ENCODE measurements around the gene PLEKHA4.
"Not testable (repeated sequence)": the region's sequence is repeated elsewhere in the genome, so short reads cannot be mapped to it uniquely, and the experiment has no call there.

The PLEKHA4 gene

DNA sequence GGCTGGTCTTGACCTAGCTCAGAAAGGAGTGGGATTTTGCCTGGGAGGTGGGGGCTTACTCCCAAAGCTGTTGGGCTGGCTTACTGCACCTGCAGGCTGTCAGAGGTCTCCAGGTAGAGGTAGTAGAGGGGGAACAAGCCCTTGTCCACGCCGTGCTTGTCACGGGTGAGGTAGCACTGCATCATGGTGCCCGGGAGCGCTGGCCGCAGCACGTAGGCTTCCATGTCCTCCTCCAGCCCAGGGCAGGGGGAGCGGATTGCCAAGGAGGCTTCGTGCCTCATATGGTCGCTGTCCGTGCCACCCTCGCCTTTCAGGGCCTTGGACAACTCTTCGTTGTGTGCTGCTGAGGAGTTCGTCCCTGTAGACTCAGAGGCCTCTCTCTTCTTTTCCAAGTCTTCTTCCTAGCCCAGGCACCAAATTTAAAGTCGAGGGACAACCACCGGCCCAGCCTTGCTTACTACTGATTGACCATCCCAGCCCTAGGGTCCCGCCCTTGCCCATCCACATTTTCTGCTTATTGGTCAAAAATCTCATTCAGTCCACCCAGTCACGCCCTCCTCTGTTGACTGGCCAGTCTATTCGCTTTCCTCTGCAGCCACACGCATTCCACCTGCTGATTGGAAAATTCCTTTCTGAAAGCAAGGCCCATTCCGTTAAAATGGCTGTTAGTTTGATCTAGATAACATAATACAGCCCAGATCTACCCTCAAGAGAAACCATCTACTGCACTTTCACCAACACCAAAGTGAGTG is 19.6 kb upstream of the PLEKHA4 start:
- in situ Hi-C loops (cut with MboI; ENCODE audit: low sequenced_read_pairs) = no loop called here

DNA sequence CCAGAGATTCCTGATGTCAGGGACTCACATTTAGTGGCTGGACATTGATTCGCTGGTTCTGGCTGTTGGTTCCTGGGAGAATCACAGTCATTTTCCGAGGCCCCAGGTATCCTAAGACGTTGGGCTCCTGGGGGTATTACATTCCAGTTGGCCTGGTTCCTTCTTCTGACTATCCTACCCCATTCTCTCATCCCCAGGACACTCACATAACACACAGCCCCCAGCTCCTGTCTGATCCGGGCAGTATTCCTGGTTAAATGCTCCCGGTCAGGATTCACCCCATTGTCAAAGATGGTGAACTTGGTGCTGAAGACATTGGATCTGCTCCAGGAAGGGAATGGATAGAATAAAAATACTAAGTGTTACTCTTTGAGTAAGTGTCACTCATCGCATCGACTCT is 15.3 kb upstream of the PLEKHA4 start:
- in situ Hi-C loops (cut with MboI; ENCODE audit: low sequenced_read_pairs) = no loop called here

DNA sequence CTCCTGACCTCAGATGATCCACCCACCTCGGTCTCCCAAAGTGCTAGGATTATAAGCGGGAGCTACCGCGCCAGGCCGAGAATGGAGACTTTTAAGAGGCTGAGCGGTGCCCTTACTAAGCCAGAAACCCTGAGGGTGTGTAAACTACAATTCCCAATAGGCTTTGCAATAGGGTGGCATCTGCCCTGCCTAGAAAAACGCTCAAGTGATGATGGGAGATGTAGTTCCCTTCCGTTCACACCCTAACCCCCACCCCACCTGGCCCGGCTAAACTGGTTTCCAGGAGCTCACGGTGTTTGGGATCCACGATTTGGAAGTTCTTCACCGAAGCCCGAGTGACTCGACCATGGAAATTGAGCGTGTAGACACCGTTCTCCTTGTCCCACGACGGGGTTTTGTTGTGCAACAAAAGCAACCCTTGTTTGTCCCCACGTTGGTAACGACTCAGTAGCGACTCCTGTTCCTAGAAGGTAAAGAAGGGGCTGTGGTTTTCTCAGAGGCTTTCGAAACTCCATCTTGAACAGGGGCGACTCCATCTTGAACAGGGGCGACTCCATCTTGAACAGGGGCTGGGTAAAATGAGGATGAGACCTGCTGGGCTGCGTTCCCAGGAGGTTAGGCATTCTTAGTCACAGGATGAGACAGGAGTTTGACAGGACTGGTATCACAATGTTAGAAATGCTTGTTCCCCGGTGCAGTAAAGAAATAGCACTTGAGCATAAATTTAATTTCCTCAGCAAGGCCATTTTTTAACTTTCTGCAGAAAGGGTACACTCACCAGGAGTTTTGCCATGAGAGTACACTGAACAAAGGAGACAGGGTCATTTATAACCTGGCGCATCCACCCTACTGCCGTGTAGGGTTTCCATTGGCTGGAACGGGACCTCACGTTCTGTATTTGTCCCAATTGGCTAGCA is 13.6 kb upstream of the PLEKHA4 start:
- in situ Hi-C loops (cut with MboI; ENCODE audit: low sequenced_read_pairs) = no loop called here

DNA sequence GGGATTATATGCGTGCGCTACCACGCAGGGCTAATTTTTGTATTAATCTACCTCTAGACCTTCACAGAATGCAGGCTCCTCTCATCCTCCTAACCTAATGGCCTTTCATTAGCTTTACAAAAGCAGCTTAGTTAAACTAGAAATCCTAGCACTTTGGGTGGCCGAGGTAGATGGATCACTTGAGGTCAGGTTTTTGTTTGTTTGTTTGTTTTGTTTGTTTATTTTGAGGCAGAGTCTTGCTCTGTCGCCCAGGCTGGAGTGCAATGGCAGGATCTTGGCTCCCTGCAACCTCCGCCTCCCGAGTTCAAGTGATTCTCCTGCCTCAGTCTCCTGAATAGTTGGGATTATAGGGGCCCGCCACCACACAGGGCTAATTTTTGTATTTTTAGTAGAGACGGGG is 11.3 kb upstream of the PLEKHA4 start:
- in situ Hi-C loops (cut with MboI; ENCODE audit: low sequenced_read_pairs) = not testable (repeated sequence)

DNA sequence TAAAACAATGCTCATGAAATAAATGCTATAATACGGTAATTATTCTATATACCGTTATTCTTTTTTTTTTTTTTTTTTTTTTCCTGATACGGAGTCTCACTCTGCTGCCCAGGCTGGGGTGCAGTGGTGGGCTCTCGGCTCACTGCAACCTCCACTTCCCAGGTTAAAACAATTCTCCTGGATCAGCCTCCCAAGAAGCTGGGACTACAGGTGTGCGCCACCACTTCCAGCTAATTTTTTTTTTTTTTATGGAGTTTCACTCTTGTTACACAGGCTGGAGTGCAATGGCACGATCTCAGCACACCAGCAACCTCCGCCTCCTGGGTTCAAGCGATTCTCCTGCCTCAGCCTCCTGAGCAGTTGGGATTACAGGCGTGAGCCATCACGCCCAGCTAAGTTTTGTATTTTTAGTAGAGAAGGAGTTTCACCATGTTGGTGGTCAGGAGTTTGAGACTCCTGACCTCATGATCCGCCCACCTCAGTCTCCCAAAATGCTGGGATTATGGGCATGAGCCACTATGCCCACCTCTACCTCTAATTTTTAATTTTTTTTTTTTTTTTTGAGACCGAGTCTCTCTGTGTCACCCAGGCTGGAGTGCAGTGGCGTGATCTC is 10.7 kb upstream of the PLEKHA4 start:
- in situ Hi-C loops (cut with MboI; ENCODE audit: low sequenced_read_pairs) = no loop called here

DNA sequence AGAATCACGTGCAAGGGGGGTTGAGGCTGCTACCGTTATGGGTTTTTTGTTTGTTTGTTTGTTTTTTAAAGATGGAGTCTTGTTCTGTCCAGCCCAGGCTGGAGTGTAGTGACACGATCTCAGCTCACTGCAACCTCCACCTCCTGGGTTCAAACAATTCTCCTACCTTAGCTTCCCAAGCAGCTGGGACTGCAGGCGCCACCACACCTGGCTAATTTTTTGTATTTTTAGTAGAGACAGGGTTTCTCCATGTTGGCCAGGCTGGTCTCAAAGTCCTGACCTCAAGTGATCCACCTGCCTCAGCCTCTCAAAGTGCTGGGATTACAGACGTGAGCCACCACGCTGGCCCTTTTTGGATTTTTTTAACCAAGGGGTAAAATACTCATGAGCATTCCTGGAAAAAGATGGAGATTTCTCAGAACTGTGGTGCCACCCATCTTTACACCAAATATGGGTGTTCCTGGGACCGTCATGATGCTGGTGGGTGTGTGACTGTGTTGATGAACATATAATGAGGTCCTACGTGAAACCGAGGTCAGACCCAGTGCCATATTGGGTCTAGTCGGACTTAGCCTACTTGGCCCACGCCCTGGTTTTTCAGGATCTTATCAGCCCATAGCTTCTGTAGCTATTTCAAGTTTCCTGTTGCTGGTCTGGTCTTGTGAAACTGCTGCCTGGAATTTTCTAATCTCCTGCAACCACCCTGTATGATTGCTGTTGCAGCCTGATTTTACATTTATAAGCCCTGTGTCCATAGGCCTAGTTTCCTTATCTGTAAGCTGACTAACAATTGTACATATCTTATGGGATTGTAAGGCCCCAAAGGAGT is 10.0 kb upstream of the PLEKHA4 start:
- in situ Hi-C loops (cut with MboI; ENCODE audit: low sequenced_read_pairs) = no loop called here

DNA sequence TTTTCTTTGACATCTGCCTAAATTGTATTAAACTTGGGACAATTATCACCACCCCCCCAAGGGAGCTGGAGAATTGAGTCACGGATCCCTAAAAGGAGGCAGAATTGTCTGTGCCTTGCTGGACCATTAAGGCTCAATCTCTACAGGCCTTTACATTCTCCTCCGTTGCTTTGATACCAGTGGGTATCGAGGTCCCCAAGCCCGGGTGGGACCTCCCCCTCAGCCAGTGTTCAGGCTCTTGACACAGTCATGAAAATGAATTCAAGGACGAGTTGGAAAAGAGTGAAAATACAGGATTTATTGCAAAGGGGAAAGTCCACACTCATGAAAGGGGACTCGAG is 9.4 kb upstream of the PLEKHA4 start:
- in situ Hi-C loops (cut with MboI; ENCODE audit: low sequenced_read_pairs) = no loop called here

DNA sequence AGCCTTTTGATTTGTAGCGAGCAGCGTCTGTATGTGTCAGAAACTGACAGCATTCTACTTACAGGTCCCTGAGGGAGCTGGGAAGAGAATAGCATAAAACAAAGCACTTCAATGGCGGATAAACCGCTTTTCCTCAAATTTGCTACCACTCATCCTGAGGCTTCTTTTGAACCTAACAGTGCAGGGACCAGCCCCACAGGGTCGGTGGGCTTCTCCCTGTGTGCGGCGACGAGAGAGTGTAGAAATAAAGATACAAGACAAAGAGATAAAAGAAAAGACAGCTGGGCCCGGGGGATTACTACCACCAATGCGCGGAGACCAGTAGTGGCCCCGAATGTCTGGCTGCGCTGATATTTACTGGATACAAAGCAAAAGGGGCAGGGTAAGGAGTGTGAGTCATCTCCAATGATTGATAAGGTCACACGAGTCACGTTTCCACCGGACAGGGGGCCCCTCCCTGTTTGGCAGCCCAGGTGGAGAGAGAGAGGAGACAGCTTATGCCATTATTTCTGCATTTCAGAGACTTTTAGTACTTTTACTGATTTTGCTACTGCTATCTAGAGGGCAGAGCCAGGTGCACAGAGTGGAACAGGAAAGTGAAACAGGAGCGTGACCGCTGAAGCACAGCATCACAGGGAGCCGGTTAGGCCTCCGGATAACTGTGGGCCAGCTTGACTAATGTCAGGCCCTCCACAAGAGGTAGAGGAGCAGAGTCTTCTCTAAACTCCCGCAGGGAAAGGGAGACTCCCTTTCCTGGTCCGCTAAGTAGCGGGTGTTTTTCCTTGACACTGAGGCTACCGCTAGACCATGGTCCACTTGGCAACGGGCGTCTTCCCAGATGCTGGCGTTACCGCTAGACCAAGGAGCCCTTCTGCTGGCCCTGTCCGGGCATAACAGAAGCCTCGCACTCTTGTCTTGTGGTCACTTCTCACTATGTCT is 7.9 kb upstream of the PLEKHA4 start:
- in situ Hi-C loops (cut with MboI; ENCODE audit: low sequenced_read_pairs) = not testable (repeated sequence)

DNA sequence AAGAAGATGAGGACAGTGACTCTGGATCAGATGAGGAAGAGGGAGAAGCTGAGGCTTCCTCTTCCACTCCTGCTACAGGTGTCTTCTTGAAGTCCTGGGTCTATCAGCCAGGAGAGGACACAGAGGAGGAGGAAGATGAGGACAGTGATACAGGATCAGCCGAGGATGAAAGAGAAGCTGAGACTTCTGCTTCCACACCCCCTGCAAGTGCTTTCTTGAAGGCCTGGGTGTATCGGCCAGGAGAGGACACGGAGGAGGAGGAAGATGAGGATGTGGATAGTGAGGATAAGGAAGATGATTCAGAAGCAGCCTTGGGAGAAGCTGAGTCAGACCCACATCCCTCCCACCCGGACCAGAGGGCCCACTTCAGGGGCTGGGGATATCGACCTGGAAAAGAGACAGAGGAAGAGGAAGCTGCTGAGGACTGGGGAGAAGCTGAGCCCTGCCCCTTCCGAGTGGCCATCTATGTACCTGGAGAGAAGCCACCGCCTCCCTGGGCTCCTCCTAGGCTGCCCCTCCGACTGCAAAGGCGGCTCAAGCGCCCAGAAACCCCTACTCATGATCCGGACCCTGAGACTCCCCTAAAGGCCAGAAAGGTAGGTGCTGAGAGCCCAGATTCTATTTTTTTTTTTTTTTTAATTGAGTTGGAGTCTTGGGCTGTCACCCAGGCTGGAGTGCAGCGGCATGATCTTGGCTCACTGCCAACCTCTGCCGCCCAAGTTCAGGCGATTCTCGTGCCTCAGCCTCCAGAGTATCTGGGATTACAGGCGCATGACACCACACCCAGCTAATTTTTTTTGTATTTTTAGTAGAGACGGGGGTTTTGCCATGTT is 6.1 kb upstream of the PLEKHA4 start:
- in situ Hi-C loops (cut with MboI; ENCODE audit: low sequenced_read_pairs) = no loop called here

DNA sequence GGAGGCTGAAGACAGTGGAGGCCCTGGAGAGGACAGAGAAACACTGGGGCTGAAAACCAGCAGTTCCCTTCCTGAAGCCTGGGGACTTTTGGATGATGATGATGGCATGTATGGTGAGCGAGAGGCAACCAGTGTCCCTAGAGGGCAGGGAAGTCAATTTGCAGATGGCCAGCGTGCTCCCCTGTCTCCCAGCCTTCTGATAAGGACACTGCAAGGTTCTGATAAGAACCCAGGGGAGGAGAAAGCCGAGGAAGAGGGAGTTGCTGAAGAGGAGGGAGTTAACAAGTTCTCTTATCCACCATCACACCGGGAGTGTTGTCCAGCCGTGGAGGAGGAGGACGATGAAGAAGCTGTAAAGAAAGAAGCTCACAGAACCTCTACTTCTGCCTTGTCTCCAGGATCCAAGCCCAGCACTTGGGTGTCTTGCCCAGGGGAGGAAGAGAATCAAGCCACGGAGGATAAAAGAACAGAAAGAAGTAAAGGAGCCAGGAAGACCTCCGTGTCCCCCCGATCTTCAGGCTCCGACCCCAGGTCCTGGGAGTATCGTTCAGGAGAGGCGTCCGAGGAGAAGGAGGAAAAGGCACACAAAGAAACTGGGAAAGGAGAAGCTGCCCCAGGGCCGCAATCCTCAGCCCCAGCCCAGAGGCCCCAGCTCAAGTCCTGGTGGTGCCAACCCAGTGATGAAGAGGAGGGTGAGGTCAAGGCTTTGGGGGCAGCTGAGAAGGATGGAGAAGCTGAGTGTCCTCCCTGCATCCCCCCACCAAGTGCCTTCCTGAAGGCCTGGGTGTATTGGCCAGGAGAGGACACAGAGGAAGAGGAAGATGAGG is 5.3 kb upstream of the PLEKHA4 start:
- in situ Hi-C loops (cut with MboI; ENCODE audit: low sequenced_read_pairs) = no loop called here

DNA sequence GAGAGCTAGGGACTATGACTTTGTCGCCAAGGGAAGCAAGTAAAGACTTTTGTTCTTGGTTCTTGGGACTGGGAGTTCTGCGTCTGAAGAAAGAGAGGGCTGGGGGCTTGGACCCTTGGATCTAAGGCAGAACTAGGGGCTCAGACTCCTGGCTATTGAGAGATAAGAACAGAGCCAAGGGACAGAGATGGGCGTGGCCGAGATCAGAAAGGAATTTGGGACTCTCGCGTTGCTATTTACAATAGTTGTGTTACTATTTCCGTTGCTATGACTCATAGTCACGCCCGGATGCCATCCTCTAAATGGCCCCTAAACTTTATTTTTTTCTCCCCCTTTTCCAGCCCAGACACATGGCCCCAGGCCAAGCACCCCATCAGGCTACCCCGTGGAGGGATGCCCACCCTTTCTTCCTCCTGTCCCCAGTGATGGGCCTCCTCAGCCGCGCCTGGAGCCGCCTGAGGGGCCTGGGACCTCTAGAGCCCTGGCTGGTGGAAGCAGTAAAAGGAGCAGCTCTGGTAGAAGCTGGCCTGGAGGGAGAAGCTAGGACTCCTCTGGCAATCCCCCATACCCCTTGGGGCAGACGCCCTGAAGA is 4.6 kb upstream of the PLEKHA4 start:
- in situ Hi-C loops (cut with MboI; ENCODE audit: low sequenced_read_pairs) = no loop called here

DNA sequence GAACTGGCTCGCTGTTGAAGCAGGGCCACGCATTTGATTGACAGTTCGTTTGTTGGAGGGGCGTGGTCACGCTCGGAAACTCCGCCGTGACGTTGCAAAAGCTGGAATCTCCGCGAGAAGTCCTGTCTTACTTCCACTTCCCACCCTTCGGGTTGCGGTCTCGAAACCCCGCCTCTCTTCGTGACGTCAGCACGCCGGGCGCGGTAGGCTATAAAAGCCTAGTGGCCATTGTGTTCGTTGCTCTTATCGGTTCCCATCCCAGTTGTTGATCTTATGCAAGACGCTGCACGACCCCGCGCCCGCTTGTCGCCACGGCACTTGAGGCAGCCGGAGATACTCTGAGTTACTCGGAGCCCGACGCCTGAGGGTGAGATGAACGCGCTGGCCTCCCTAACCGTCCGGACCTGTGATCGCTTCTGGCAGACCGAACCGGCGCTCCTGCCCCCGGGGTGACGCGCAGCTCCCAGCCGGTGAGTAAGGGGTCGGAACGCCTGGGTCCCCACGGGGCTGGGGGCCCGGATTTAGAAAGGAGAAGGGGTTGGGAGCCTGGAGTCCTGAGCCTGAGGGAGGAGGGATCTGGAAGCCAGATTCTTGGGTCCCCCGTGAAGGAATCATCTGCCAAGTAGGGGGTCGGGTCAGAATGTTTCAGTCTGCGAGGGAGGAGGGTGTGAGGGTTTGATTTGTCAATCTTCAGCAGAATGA is 3.9 kb upstream of the PLEKHA4 start, which contains the start of gene PPP1R15A:
PPP1R15A (plus strand) TSS at position 240 of the 702 bp plus-strand sequence. CDS start 813 bp downstream, outside the sequence.
- in situ Hi-C loops (cut with MboI; ENCODE audit: low sequenced_read_pairs) = no loop called here

DNA sequence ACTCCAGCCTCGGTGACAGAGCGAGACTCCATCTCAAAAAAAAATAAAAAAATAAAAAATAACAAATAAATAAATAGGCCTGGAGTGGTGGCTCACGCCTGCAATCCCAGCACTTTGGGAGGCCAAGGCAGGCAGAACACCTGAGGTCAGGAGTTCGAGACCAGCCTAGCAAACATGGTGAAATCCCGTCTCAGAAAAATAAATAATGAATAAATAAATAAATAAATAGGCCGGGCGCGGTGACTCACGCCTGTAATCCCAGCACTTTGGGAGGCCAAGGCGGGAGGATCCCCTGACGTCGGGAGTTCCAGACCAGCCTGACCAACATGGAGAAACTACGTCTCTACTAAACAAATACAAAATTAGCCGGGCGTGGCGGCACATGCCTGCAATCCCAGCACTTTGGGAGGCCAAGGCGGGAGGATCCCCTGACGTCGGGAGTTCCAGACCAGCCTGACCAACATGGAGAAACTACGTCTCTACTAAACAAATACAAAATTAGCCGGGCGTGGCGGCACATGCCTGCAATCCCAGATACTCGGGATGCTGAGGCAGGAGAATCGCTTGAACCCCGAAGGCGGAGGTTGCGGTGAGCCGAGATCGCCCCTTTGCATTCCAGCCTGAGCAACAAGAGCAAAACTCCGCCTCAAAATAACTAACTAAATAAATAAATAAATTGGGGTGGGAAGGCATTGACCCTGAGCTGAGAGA is 3.2 kb upstream of the PLEKHA4 start:
- in situ Hi-C loops (cut with MboI; ENCODE audit: low sequenced_read_pairs) = not testable (repeated sequence)

DNA sequence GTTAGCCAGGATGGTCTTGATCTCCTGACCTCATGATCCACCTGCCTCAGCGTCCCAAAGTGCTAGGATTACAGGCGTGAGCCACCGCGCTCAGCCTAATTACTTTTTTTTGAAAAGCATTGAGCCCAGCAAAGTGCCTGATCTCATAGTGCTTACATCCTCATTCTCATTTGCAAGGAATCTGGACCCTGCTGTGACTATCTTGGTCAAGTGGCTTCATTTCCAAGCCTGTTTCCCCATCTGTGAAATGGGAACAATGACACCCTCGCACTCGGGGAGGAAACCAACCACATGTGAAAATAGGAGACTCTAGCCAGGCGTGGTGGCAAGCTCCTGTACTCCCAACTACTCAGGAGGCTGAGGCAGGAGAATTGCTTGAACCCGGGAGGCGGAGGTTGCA is 1.6 kb upstream of the PLEKHA4 start:
- in situ Hi-C loops (cut with MboI; ENCODE audit: low sequenced_read_pairs) = no loop called here

DNA sequence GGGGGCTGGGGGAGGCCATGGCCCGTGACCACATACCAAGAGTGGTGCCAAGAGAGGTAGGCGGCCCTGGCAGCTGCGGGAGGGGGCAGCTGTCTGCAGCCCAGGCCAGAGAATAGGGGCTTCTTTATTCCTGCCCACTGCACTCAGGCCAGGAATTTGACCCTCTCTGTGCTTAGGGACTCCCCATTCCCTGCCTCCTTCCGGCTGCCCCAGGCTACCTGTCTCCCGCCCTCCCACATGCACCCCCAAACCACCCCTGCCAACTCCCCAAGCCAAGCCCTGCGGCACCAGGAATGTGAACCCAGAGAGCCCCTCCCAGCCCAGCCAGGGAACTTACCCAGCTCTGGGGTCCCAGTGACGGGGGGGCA is 687 bp downstream of the PLEKHA4 start:
- in situ Hi-C loops (cut with MboI; ENCODE audit: low sequenced_read_pairs) = no loop called here

DNA sequence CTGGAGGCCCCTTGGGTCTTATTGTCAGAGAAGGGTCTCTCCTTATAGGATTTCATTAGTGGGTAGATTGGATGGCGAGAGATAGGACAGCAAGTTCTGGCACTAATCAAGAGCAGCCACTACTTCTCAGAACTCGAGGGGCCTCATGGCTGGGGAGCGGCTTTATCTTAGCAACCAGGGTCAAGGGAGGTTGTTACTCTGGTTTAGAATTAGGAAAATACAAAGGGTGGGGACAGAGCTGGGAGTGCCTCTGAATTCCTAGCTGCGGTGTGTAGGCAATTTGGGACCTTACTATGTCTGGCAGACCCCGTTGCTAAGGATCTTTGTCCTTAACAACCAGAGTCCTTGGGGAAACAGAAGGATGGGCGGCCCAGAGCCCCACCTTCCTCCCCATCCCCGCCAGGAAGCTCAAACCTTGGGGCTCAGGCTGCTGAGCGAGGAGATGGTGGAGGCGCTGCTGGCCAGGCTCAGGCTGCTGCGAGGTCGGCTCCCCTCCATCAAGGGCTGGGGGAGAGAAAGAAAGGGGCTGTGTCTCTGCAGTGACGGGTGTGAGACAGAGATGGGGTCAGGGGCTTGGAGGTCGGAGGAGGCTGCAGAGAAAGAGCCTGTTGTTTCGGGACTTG is 1.2 kb downstream of the PLEKHA4 start:
- in situ Hi-C loops (cut with MboI; ENCODE audit: low sequenced_read_pairs) = no loop called here

All from HL-60/S4 treated with phorbol 12-myristate 13-acetate at 8.2 ng/mL for 4 days and 3 days (cell line).